GM12878 (cell line): ENCODE results near the gene DLST. TPM values are rescaled to one million over a fixed set of nuclear protein-coding genes. Genes with fewer than 3 reads are reported as not detected.

Experiments used
- ATAC-seq: fragments of 200-7000 bp; cut with Tn5 transposase; 3 replicates; pipeline ENCODE4 v1.9.1; 2020; ENCODE audit warnings: mild to moderate bottlenecking, moderate library complexity
- BruUV-seq: library from RNA; stranded (reverse); fragments of 400-500 nt; replicated peaks from 2 replicates; lab custom pipeline; 2021; lab: Mats Ljungman, UMichigan
- CTCF ChIA-PET: fragments of 300-600 bp; sonication (Branson Sonifier 250); formaldehyde crosslinking; extraction: SDS; loops from one replicate; lab custom pipeline; 2021; ENCODE audit warnings: inconsistent platforms; lab: Yijun Ruan, JAX
- POLR2A ChIA-PET: fragments of 350-600 bp; formaldehyde crosslinking; extraction: SDS; loops from one replicate; lab custom pipeline; 2021; ENCODE audit warnings: inconsistent platforms; lab: Charles Lee
- RAD21 ChIA-PET: fragments of 300-600 bp; sonication (Branson Sonifier 250); formaldehyde crosslinking; loops from one replicate; lab custom pipeline; 2023; ENCODE audit warnings: antibody characterized with exemption; ENCODE audit not compliant: unreplicated experiment; lab: Charles Lee
- SMC1A ChIA-PET: fragments of 300-600 bp; sonication (Branson Sonifier 250); formaldehyde crosslinking; loops from one replicate; lab custom pipeline; 2023; ENCODE audit not compliant: unreplicated experiment, uncharacterized antibody; lab: Charles Lee
- DNase-seq: peaks from one replicate; pipeline ENCODE4 v3.0.0-alpha.2; 2011; ENCODE audit warnings: low read depth, low spot score
- FAIRE-seq: peaks from 3 replicates; lab custom pipeline; 2011; peaks lifted over from hg19 to GRCh38; lab: Jason Lieb, UNC
- H2AFZ ChIP-seq: 2 replicates; pipeline ENCODE4 v1.6.0; 2011; ENCODE audit warnings: low read depth, low read length, control low read depth; ENCODE audit not compliant: control insufficient read depth
- H3K27ac ChIP-seq: 2 replicates; pipeline ENCODE4 v1.5.1; 2011; ENCODE audit warnings: control low read depth; ENCODE audit not compliant: control insufficient read depth, insufficient read depth
- H3K27me3 ChIP-seq, 2 experiments: replicated peaks in 1 of 2; 2 replicates each; pipeline versions ENCODE4 v1.6.0 to v1.6.1; 2011; ENCODE audit warnings: low read length in 1 of 2; ENCODE audit not compliant: control insufficient read depth in 2 of 2, insufficient read depth in 2 of 2
- H3K36me3 ChIP-seq, 2 experiments: 2 replicates each; pipeline ENCODE4 v1.5.1; 2011; ENCODE audit warnings: low read length in 1 of 2; ENCODE audit not compliant: control insufficient read depth in 2 of 2, insufficient read depth in 2 of 2
- H3K4me1 ChIP-seq: 2 replicates; pipeline ENCODE4 v1.6.1; 2011; ENCODE audit warnings: mild to moderate bottlenecking, low read length, moderate library complexity, mixed read lengths; ENCODE audit not compliant: control insufficient read depth, insufficient read depth
- H3K4me2 ChIP-seq: 2 replicates; pipeline ENCODE4 v1.6.0; 2011; ENCODE audit warnings: control low read depth; ENCODE audit not compliant: control insufficient read depth, insufficient read depth
- H3K4me3 ChIP-seq: fragments of 200-600 bp; sonication (generic); 2 replicates; pipeline ENCODE4 v1.5.1; 2016
- H3K79me2 ChIP-seq: 2 replicates; pipeline ENCODE4 v1.6.0; 2011; ENCODE audit warnings: low read length; ENCODE audit not compliant: control insufficient read depth, insufficient read depth
- H3K9ac ChIP-seq: 2 replicates; pipeline ENCODE4 v1.8.0; 2011; ENCODE audit warnings: low read length, control low read depth, mixed read lengths; ENCODE audit not compliant: control insufficient read depth, insufficient read depth
- H3K9me3 ChIP-seq: replicated peaks from 3 replicates; pipeline ENCODE4 v1.5.1; 2011; ENCODE audit warnings: mild to moderate bottlenecking, low read length; ENCODE audit not compliant: control insufficient read depth, insufficient read depth
- H4K20me1 ChIP-seq: 2 replicates; pipeline ENCODE4 v1.6.0; 2011; ENCODE audit not compliant: control insufficient read depth, insufficient read depth
- ATF2 ChIP-seq: IDR thresholded peaks from 2 replicates; pipeline ENCODE4 v1.6.1; 2012; ENCODE audit warnings: low read length, inconsistent platforms
- BACH1 ChIP-seq: fragments of 450-650 bp; IDR thresholded peaks from 2 replicates; pipeline ENCODE4 v1.6.1; 2017; ENCODE audit warnings: mild to moderate bottlenecking, borderline replicate concordance
- BRCA1 ChIP-seq: IDR thresholded peaks from 2 replicates; pipeline ENCODE4 v1.6.1; 2011; ENCODE audit warnings: low read depth, low read length, improper control_type of control experiment
- CEBPB ChIP-seq, 2 experiments: fragments of 150-350 bp in 1 of 2; IDR thresholded peaks; 2 replicates each; pipeline ENCODE4 v1.6.1; 2012 to 2014; ENCODE audit warnings: low read depth in 2 of 2, low read length in 2 of 2, borderline replicate concordance in 1 of 2, inconsistent platforms in 1 of 2
- EED ChIP-seq: sonication (generic); IDR thresholded peaks from 2 replicates; pipeline ENCODE4 v1.6.1; 2016; ENCODE audit warnings: antibody characterized with exemption, low read depth
- HDGF ChIP-seq: fragments of 450-650 bp; IDR thresholded peaks from 2 replicates; pipeline ENCODE4 v1.6.1; 2016; ENCODE audit warnings: antibody characterized with exemption
- MTA3 ChIP-seq: IDR thresholded peaks from 2 replicates; pipeline ENCODE4 v1.6.1; 2012; ENCODE audit warnings: low read length, inconsistent platforms, borderline replicate concordance
- NBN ChIP-seq: fragments of 450-650 bp; IDR thresholded peaks from 2 replicates; pipeline ENCODE4 v1.6.1; 2016
- PAX8 ChIP-seq: fragments of 450-650 bp; IDR thresholded peaks from 2 replicates; pipeline ENCODE4 v1.6.1; 2017; ENCODE audit warnings: mild to moderate bottlenecking, moderate library complexity
- SMARCA5 ChIP-seq: fragments of 450-650 bp; IDR thresholded peaks from 2 replicates; pipeline ENCODE4 v1.6.1; 2017; ENCODE audit warnings: mild to moderate bottlenecking
- TCF7 ChIP-seq: IDR thresholded peaks from 2 replicates; pipeline ENCODE4 v1.6.1; 2014; ENCODE audit warnings: antibody characterized with exemption, borderline replicate concordance
- USF2 ChIP-seq: IDR thresholded peaks from 2 replicates; pipeline ENCODE4 v1.6.1; 2011; ENCODE audit warnings: low read depth, low read length, improper control_type of control experiment, borderline replicate concordance
- ZNF24 ChIP-seq: fragments of 450-650 bp; IDR thresholded peaks from 2 replicates; pipeline ENCODE4 v1.6.1; 2017; ENCODE audit warnings: antibody characterized with exemption, mild to moderate bottlenecking
- ZNF687 ChIP-seq: fragments of 450-650 bp; IDR thresholded peaks from 2 replicates; pipeline ENCODE4 v1.6.1; 2017; ENCODE audit warnings: mild to moderate bottlenecking, moderate library complexity
- WGBS: methylation state at CpG from one replicate; pipeline ENCODE4 v1.1.6; 2016; ENCODE audit warnings: low lambda C conversion rate; ENCODE audit not compliant: insufficient replicate concordance, insufficient coverage; ENCODE audit errors: missing lambda C conversion rate; 5-methylcytosine and 5-hydroxymethylcytosine counted together
- in situ Hi-C: fragments of 300-500 bp; cut with MboI; formaldehyde crosslinking; loops from 9 replicates; pipeline ENCODE4 v1.14.3; 2018; ENCODE audit warnings: mixed read lengths
- intact Hi-C: fragments of 100-400 bp; cut with micrococcal nuclease; formaldehyde crosslinking; loops from one replicate; pipeline ENCODE4 v1.14.2; 2022; ENCODE audit not compliant: unreplicated experiment
- polyA plus RNA-seq, 11 experiments: library from polyadenylated mRNA; depleted of rRNA in 4 of 11; unstranded in 6 of 11; stranded (reverse) in 5 of 11; fragments of >200 nt; fragmentation: Nextera tagmentation in 4 of 11; fragmentation: Illumina TruSeq in 1 of 11; extraction: Ambion mirVana in 4 of 11; extraction: Trizol in 1 of 11; gene quantifications; 1 replicate in 1 of 11; 2 replicates in 10 of 11; pipeline versions ENCODE4 v1.2.1 to v1.2.3, GENCODE V29; 2011 to 2016; ENCODE audit warnings: inconsistent platforms in 2 of 11, missing spikeins in 2 of 11, low read depth in 1 of 11
- total RNA-seq, 4 experiments: library from RNA; depleted of rRNA in 3 of 4; stranded (reverse); fragments of >200 nt in 3 of 4; fragmentation: Illumina TruSeq in 1 of 4; extraction: Trizol in 1 of 4; gene quantifications; 2 replicates each; pipeline versions ENCODE4 v1.2.1 to v1.2.3, GENCODE V29; 2013 to 2021

DLST gene
- total and polyA plus RNA-seq, 10 of the 15 experiments (the other 5 are each of a cell fraction or from before 2014, with no cell fraction given): 2.9 to 141 (median 67.7) TPM

GRCh38 chr14:74896400-74896799 is 14.7 kb downstream of the DLST start:
- 100% methylated on average over 3 of the region's 3 CpGs for WGBS
- no peak for FAIRE-seq
- peaks cover 35% of the 10 kb centered on the region for H3K4me1 ChIP-seq
- H3K27ac ChIP-seq: no peak overlapping the region
- no TSS peak for BruUV-seq
- TF ChIP-seq PAX8 (no peak), TCF7 (no peak), HDGF (no peak), BACH1 (no peak), USF2 (no peak), NBN (no peak), EED (no peak), ZNF687 (no peak), MTA3 (no peak), ATF2 (no peak), BRCA1 (no peak), ZNF24 (no peak), CEBPB (IDR thresholded peaks at IDR 0.05; ENCODE audit: borderline replicate concordance in 1 of 2, low read depth in 2 of 2, low read length in 2 of 2) (no peak), SMARCA5 (no peak)
- intact Hi-C loops (no loop called here), in situ Hi-C loops (no loop called here)
- H3K4me3 ChIP-seq: no peak overlapping the region
- H3K36me3 ChIP-seq: peaks cover 32 to 68% of the 10 kb centered on the region in 2 experiments
- CTCF ChIA-PET: interaction anchor here (1.0 to 26.0 kb wide), 3 partner anchors 9 to 38 kb away, joined by 3 to 552 read pairs (median 67); no protein-coding TSS in a partner anchor
- H3K9ac ChIP-seq: no peak overlapping the region
- DNase-seq: no peak
- ATAC-seq: no peak
- no peaks in the 10 kb centered on the region for H3K79me2 ChIP-seq
- H2AFZ ChIP-seq: no peak overlapping the region
- no peaks in the 10 kb centered on the region for H3K9me3 ChIP-seq
- POLR2A ChIA-PET: no interaction called here
- SMC1A ChIA-PET: interaction anchor here (1.0 to 1.1 kb wide), 2 partner anchors 8 to 38 kb away, joined by 3 to 5 read pairs; no protein-coding TSS in a partner anchor
- H3K4me2 ChIP-seq: no peak overlapping the region
- H3K27me3 ChIP-seq: no peaks in the 10 kb centered on the region
- RAD21 ChIA-PET: interaction anchor here (0.7 kb wide), 1 partner anchor 35 kb away, joined by 3 read pairs; no protein-coding TSS in a partner anchor
- no peaks in the 10 kb centered on the region for H4K20me1 ChIP-seq
